Right atrium auricular region (tissue), 2 donors: ENCODE results near the gene NR6A1. TPM values are rescaled to one million over a fixed set of nuclear protein-coding genes. Genes with fewer than 3 reads are reported as not detected.

ENCODE experiments used
- DNase-seq: peaks from one replicate; pipeline ENCODE4 v3.0.0-alpha.2; 2019; ENCODE audit warnings: low spot score
- H3K27ac ChIP-seq, 2 donors: fragments of 200-600 bp; sonication (generic); 1 replicate in 1 of 2; 2 replicates in 1 of 2; pipeline ENCODE4 v1.5.1; 2016 to 2019
- H3K27me3 ChIP-seq, 2 donors: fragments of 200-600 bp; sonication (generic); one replicate each; pipeline versions ENCODE4 v1.5.1 to v1.6.0; 2017 to 2019
- H3K36me3 ChIP-seq: fragments of 200-600 bp; sonication (generic); one replicate; pipeline ENCODE4 v1.5.1; 2016
- H3K4me1 ChIP-seq, 2 donors: fragments of 200-600 bp; sonication (generic); one replicate each; pipeline versions ENCODE4 v1.5.1 to v1.6.0; 2017 to 2019
- H3K4me3 ChIP-seq, 2 donors: fragments of 200-600 bp; sonication (generic); 1 replicate in 1 of 2; 2 replicates in 1 of 2; pipeline ENCODE4 v1.5.1; 2017 to 2019; ENCODE audit warnings: mild to moderate bottlenecking in 1 of 2, moderate library complexity in 1 of 2
- H3K9me3 ChIP-seq, 2 donors: fragments of 200-600 bp; sonication (generic); one replicate each; pipeline ENCODE4 v1.5.1; 2019
- CTCF ChIP-seq, 2 donors: fragments of 200-600 bp; sonication (generic); IDR thresholded peaks; one replicate each; pipeline ENCODE4 v1.5.1; 2019; ENCODE audit warnings: antibody characterized with exemption in 2 of 2
- total RNA-seq, 2 donors: library from RNA; depleted of rRNA; stranded (reverse); fragments of >200 nt; gene quantifications; one replicate each; pipeline ENCODE4 v1.1.0, GENCODE V29; 2016

The NR6A1 gene
- total RNA-seq, 2 donors from 2014 or later, result 1.9 to 2.6 TPM

- TF ChIP-seq CTCF (IDR thresholded peaks at IDR 0.05), result no peak
- Histone ChIP-seq H3K9me3 (no peaks in the 10 kb centered on the region), H3K27me3 (no peaks in the 10 kb centered on the region), H3K4me1 (no peaks in the 10 kb centered on the region), H3K36me3 (no peaks in the 10 kb centered on the region), H3K27ac (no peak overlapping the region), H3K4me3 (no peak overlapping the region)
- no peak for DNase-seq
Measured at GRCh38 chr9:124602204-124602603, 168.9 kb downstream of the NR6A1 start.

DNA sequence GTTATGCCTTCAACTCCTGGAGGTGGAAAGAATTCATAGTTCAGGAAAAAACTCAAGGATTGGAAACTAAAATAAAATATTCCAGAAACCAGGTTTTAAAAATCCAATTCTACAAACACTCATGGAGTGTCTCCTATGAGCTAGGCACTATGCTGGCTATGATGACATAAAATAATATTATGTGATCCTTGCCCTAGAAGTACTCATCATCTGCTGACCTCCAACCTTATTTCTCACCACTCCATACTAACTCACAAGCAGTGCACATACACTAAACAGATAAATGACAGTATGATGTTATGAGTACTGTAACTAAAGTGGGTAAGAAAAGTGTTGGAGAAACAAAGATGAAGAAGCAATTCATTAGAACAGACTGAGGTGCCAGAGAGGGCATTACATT, 170.7 kb downstream of the NR6A1 start:
- no peak for DNase-seq
- Histone ChIP-seq H3K27ac (no peak overlapping the region), H3K36me3 (no peaks in the 10 kb centered on the region), H3K4me1 (no peaks in the 10 kb centered on the region), H3K9me3 (no peaks in the 10 kb centered on the region), H3K4me3 (no peak overlapping the region), H3K27me3 (no peaks in the 10 kb centered on the region)
- no peak for TF ChIP-seq CTCF (IDR thresholded peaks at IDR 0.05)

DNA sequence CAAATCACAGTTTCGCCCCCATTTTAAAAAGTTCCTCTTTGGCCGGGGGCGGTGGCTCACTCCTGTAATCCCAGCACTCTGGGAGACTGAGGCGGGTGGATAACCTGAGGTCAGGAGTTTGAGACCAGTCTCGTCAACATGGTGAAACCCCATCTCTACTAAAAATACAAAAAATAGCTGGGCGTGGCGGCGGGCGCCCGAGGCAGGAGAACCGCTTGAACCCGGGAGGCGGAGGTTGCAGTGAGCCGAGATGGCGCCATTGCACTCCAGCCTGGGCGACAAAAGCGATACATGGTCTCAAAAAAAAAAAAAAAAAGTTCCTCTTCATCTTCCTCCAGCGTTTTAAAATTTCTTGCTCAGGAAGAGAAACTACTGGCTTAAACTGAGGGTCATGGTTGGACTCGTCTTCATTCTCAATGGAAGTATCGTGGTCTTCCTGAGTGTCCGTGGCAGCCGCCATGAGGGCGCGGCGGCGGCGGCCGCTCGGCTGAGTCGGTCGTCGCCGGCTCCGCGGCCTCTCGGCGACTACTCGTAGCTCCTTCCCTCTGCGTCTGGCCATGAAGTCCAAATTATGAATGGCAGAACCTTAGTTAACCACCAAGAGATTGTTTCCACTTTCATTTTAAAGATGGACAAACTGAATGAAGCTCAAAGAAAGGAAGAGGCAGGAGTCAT, 171.9 kb downstream of the NR6A1 start:
- TF ChIP-seq CTCF (IDR thresholded peaks at IDR 0.05), result no peak
- no peak for DNase-seq
- H3K36me3 ChIP-seq, result no peaks in the 10 kb centered on the region
- H3K27me3 ChIP-seq, result no peaks in the 10 kb centered on the region
- peaks cover 0 to 6% of the 10 kb centered on the region in 2 donors for H3K4me1 ChIP-seq
- H3K4me3 ChIP-seq, result no peak overlapping the region
- H3K27ac ChIP-seq, result no peak overlapping the region
- H3K9me3 ChIP-seq, result no peaks in the 10 kb centered on the region

- Histone ChIP-seq H3K36me3 (no peaks in the 10 kb centered on the region), H3K4me1 (peaks cover 0 to 6% of the 10 kb centered on the region in 2 donors), H3K4me3 (no peak overlapping the region), H3K27ac (no peak overlapping the region), H3K9me3 (no peaks in the 10 kb centered on the region), H3K27me3 (no peaks in the 10 kb centered on the region)
- no peak for DNase-seq
- TF ChIP-seq CTCF (IDR thresholded peaks at IDR 0.05), result no peak
Measured at GRCh38 chr9:124598048-124598447, 173.1 kb downstream of the NR6A1 start.

DNA sequence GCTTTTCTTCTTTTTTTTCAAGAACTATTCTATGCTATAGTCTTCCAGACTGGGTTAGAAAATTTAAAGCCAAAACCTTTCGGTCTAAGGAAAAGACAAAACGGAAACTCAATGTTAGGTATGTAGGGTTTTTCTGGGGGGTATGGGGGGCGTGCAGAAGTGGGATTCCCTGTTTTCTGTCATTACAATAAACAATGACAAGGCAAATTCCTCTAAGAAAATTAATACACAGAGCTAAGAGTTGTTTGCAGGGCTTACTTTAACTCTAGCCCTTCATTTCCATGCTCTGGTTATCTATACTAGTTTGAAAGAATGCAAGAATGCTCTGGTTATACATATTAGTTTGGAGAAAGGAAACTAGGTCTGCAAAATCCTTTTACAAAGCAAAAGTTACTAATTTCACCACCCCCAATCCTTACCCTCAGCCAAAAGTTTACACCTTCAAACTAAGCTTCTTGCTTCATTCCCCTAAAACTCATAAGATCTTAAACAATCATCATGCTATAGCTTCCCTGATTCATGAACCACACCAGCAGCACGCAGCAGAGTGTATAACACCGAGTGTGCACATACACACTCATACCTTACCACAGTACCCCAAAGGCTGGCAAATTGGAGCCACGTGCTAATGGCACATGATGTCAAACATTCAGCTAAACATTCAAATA, 174.8 kb downstream of the NR6A1 start:
- no peaks in the 10 kb centered on the region for H3K27me3 ChIP-seq
- peaks cover 0 to 6% of the 10 kb centered on the region in 2 donors for H3K4me1 ChIP-seq
- H3K36me3 ChIP-seq, result no peaks in the 10 kb centered on the region
- no peak for TF ChIP-seq CTCF (IDR thresholded peaks at IDR 0.05)
- H3K4me3 ChIP-seq, result no peak overlapping the region
- no peak for DNase-seq
- no peaks in the 10 kb centered on the region for H3K9me3 ChIP-seq
- H3K27ac ChIP-seq, result no peak overlapping the region
